ENCODE measurements around the gene JAK1.

- TF ChIP-seq POLR2A (IDR thresholded peaks at IDR 0.05) (no peak), CTCF (IDR thresholded peaks at IDR 0.05 in 8 of 11, conservative IDR thresholded peaks at IDR 0.05 in 3 of 11) (peak in 8 of 11 experiments; percentile 6 to 47 (median 34)), POLR2AphosphoS5 (IDR thresholded peaks at IDR 0.05) (peak in 2 of 3 donors; percentile 12 to 31)
Observed at GRCh38 chr1:64861611-64862010, 104.7 kb downstream of the JAK1 start.

Data from spleen (tissue), 7 donors.